ENCODE measurements around the gene MYBBP1A.

Gene MYBBP1A

DNA sequence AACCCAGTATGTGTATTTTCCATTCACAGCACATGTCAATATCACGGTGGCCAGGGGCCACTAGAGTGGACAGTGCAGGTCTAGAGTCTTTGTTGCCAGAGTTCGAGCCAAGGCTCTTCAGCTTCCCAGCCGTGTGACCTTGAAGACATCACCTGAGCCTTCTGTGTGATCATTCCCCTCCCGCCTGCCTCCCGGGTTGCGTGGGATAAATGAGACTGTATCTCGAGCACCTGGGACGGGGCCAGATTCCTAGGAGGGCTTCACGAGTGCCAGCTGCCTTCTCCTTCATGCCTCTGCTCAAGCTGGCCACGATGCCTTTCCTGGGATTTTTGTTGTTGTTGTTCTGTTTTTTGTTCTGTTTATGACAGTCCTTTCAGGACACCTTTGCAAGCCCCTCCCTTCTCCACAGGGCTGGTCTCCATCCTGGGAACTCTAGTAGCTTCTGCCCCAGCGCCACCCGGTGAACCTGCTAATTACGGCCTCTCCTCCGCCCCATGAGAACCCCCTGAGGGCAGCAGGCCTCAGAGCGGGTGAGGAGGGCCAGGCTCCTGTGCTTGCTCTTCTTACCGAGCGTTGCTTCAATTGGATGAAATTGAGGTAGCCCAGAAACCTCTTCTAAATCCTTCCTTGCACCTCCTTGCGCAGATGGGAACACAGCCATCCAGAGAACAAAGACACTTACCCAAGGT, 52.6 kb downstream of the MYBBP1A start:
- DNase-seq (ENCODE audit: low read depth), result no peak

DNA sequence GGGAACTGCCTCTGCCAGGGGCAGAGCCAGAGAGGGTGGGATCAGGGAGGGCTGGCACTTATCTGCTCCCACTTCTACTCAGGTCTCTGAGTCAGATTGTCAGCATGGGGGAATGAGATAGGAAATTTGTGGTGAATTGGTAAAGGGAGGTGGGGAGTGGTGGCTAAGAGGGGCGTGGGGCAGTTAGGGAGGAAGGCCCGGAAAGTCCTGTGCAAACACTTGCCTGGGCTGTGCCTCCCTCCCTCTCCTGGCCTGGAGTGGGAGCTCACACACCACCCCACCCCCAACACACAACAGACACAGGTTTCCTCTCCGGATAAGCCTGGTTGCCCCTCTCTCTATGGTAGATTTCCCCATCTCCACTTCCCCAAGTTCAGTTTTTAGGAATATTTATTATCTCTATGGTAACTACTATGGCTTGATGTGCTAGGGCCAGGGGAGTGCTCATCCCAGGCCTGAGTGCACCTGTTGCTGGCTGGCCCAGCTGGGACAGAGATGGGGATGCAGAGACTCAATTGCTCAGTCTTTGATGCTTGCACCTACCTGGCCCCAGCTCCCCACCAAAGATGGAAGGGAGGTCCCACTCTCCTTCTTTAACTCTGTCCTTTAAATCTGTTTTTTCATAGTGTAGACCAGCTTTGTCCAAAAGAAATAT, 53.8 kb downstream of the MYBBP1A start:
- no peak for DNase-seq (ENCODE audit: low read depth)

DNA sequence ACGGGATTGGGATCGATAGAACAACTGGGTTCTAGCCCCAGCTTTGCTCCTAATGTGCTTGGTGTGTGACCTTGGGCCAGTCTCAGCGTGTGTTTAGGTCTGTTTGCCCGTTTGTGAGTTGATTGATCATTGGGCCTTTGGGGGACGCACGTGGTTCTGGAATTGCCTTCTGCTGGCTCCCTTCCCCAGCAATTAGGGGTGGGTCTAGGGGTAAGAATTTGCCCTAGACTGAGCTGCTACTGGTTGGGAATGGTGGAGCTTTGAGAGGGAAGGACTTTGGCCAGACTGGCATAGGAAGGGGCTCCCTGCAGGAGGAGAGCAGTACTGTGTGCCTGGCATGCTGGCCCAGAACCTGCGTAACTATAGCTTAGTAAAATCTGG, 55.0 kb downstream of the MYBBP1A start:
- no peak for DNase-seq (ENCODE audit: low read depth)

DNA sequence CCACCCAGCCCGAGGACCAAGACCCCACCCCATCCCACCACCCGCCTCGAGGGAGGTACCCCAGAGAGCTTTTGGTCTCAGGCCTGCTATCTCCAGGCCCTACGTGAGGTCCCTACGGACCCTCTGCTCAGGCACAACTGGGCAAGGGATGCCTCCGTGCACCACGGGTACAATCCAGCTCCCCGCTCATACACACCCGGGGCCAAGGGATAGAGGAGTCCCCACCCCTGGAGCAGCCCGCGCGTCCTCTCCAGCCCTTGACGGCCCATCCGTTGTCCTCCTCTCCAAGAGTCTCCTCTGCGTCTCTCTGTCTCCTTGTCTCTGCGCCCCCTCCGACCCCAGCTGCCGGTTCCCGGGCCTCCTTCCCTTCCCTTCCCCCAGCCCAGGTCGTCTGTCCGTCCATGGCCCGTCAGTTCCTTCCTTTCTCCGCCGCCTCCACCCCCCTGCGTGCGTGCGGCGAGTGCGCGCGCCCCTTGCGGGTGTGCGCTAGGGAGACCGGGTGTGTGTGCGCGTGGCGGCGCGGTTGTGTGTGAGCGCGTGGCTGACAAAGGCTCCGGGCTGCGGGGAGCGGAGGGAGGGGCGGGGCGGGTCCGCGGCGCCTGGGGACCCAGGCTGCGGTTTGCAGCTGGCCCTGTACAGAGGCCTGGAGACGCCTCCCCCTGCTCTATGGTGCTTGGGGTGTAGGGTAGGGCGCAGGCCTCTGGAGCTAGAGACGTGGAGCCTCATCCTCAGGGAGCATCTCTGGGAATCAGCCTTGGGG, 55.6 kb downstream of the MYBBP1A start:
- no peak for DNase-seq (ENCODE audit: low read depth)

DNA sequence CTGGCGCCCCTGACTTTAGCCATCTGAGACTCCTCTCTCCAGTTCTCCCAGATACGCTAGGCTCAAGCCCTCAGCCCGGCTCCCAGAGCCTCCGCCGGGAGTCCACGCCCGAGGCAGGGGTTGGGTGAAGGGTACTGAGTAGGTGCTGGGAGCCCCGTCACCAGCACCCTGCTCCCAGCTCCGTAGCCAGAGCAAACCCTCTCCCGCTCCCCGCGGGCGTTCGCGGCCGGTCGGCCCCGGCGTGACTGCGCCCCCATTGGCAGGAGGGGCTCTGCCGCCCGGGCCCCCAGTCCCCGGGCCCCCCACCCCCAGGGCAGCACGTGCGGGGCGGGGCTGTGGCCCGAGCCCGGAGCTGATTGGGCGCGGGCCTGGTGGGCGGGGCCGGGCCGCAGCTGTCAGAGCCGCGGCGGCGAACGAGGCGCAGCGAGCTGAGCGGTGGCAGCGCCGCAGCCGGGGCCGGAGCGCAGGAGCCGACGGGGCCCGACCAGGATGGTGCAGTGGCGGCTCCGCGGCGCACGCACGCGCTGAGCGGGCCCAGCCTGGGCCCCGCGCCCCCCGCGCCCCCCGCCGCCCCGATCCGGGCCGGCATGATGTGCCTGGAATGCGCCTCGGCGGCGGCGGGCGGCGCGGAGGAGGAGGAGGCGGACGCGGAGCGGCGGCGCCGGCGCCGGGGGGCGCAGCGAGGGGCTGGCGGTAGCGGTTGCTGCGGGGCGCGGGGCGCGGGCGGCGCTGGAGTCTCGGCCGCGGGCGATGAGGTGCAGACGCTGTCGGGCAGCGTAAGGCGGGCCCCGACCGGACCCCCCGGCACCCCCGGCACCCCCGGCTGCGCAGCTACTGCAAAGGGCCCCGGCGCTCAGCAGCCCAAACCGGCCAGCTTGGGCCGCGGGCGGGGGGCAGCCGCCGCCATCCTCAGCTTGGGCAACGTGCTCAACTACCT, 56.5 kb downstream of the MYBBP1A start, which contains the start of gene SPNS2:
Gene SPNS2 (plus strand): TSS at position 421 of the 937 bp plus-strand sequence. CDS start 167 bp downstream, at position 588.
- DNase-seq (ENCODE audit: low read depth), result peak; percentile 30

DNA sequence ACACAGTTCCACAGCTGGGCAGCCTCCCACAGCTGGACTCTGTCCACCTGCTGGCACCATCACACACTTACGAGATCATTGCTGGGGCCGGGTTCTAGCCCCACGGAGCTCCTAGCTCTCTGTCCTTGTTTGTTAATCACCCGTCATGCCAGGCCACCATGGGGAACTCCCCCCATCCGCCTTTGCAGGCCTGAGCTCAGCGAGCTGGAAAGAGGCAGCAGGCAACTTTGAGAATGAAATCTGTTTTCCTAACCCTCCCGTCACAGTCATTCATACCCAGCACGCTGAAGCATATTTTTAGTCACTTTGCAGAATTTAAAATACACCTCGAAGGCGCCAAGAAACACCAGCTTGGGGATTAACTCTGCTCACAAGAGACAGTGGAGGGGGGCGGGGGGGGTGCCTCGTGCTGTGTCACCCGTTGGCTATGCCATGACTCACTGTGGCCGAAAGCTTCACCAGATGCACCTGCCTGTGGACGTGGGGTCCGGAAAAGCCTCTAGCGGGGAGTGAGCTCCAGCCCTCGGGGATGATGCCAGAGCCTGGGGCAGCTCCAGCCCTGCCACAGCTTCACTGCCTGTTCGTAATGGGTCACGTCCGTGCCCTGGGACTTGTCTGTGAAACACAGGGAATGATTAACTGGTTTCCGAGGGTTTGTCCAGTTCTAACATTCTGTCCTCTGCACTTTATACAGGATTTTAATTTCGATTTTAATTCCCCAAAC, 57.9 kb downstream of the MYBBP1A start:
- DNase-seq (ENCODE audit: low read depth), result no peak

DNA sequence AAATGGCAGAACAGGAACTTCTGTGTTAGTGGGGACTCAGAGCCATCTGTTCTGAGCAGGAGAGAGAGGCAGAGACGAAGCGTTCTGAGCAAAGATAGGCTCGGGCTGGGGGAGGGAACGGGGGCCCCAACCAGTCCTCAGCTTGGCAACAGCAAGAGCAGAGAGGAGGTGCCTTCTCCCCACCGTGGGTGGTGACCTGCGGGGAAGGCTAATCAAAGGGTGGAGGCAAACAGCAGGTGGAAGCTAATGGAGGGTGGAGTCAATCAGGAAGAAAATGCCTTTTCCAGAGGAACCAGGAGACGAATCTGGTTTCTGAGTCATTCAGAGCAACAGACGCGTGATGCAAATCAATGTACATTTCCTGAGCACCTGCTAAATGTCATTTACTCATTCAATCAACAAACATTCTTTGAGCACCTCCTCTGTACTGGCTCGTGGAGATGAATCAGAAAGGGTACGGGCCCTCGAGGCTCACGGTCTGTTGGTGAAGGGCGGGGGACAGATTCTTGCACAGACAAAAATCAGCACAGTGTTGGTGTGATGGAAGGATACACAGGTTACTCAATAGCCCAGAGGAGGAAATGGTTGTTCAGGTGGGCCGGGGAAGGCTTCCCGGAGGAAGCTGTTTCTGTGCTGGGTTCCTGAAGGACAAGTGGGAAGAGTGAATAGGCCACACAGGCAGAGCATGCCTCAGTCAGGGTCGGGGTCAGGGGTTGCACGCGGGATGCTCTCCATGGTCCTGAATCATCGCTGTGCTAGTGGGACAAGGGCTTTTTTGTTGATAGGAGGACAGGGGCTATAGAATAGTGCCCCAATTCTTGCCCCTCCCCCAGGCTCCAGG, 62.2 kb downstream of the MYBBP1A start:
- DNase-seq (ENCODE audit: low read depth), result no peak

DNA sequence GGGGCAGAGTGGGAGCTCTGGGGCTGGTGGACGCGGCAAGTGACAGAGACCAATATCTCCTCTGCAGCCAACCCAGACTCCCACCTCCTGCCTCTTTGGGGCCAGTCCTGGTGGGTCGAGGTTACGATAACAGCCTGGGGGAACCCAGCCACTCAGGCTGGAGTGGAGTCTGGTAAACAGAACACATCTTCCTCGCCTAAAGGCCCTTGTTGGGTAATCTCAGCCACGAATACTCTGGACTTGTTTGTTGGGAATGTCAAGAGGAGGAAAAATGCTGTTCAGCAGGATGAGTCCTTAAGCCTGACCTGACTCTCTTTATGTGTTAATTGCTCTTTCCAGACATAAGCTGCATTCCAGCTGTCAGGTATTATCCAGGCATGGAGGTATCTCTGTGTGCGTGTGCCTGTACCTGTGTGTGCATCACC, 64.5 kb downstream of the MYBBP1A start:
- no peak for DNase-seq (ENCODE audit: low read depth)

DNA sequence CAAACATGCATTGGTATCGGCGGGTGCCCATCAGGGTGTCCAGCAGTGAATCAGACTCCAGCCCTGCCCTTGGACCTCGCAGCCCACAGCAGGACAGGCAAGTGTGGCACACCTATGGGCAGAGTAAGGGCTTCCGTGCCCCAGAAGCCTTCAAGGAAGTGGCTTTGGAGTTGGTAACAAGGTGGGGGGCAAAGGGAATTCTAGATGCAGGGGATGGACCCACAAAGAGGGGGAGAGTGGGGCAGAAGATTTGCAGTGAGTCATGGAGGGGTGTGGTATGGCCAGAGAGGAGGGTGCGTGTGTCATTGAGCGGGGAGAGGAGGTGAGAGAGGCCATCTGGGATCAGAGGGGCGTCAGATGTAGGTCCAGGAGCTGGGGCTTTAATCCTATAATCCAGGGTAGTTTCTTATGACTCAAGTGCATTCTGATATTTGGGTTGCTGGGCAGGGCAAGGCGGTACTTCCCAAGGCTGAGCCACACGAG, 65.0 kb downstream of the MYBBP1A start:
- DNase-seq (ENCODE audit: low read depth), result no peak

DNA sequence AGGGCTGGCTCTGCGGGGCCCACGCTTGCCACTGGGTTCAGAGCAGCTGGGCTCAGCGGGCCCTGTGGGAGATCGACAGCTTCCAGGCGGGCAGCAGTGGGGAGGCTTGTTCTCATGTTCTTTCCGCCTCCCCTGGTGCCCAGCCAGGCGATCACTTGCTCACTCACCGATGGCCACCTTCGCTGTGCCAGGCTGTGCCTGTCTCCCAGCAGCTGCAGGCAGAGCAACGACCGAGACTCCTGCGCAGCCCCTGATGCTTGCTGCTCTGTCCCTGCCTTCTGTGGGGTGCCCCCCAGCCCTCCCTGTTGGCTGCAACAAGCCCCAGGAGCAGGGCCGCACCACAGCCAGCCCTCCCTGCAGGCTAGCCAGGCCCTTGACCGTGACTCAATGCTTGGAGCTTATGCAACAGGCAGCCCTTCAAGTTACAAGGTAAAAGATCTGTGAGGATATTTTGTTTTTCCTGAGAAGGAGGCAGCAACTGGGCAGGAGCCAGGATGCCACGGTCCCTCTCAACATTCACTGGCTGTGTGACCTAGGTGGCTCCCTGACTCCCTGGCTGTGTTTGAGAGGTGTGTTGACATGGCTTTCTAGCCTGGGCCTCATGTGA, 66.1 kb downstream of the MYBBP1A start:
- DNase-seq (ENCODE audit: low read depth), result no peak

Measured in stimulated activated CD8-positive, alpha-beta memory T cell treated with anti-CD3 and anti-CD28 coated beads, Interleukin-12 subunit alpha, Interleukin-12 subunit beta, amount 100 ng/mL, for 1 hour (primary cell).